PFSK-1 (cell line): ENCODE measurements around the gene ACTN1. TPM values are rescaled to one million over a fixed set of nuclear protein-coding genes. Genes with fewer than 3 reads are reported as not detected.

ENCODE experiments used
- FOXP2 ChIP-seq: optimal IDR thresholded peaks from 2 replicates; pipeline ENCODE3; 2011; ENCODE audit warnings: borderline replicate concordance, control low read depth, inconsistent platforms; ENCODE audit not compliant: insufficient read depth; ENCODE audit errors: extremely low read length, extremely low read depth
- POLR2AphosphoS5 ChIP-seq: IDR thresholded peaks from 2 replicates; pipeline ENCODE4 v1.6.1; 2012; ENCODE audit warnings: low read depth, mild to moderate bottlenecking, control low read depth, low read length, moderate library complexity
- SIN3A ChIP-seq: IDR thresholded peaks from 2 replicates; pipeline ENCODE4 v1.6.1; 2012; ENCODE audit warnings: mild to moderate bottlenecking, low read length, moderate library complexity, borderline replicate concordance; ENCODE audit not compliant: insufficient read depth
- TAF1 ChIP-seq: IDR thresholded peaks from 2 replicates; pipeline ENCODE4 v1.6.1; 2012; ENCODE audit warnings: low read length, control low read depth, borderline replicate concordance; ENCODE audit not compliant: insufficient read depth
- polyA plus RNA-seq: library from polyadenylated mRNA; unstranded; fragments of >200 nt; gene quantifications from one replicate; pipeline ENCODE4 v1.2.1, GENCODE V29; 2012; ENCODE audit warnings: low read depth, missing spikeins; ENCODE audit not compliant: insufficient read length
- TF ChIP-seq, protein P1 (sequence below), 2 experiments: IDR thresholded peaks; 2 replicates each; pipeline versions ENCODE4 v1.6.1 to v1.8.0; 2011 to 2012; ENCODE audit warnings: low read depth in 2 of 2, low read length in 2 of 2, control low read depth in 1 of 2, inconsistent platforms in 1 of 2, mild to moderate bottlenecking in 1 of 2, moderate library complexity in 1 of 2; ENCODE audit not compliant: insufficient read depth in 1 of 2

Gene ACTN1
- 189 TPM for polyA plus RNA-seq

GRCh38 chr14:68979021-68979721 lies at the start of gene ACTN1:
ACTN1 (minus strand) TSS chr14:68979302; CDS start chr14:68979056, 246 bp downstream.
- TF ChIP-seq FOXP2 = no peak
- TF ChIP-seq SIN3A = no peak
- TF ChIP-seq, protein P1, sequence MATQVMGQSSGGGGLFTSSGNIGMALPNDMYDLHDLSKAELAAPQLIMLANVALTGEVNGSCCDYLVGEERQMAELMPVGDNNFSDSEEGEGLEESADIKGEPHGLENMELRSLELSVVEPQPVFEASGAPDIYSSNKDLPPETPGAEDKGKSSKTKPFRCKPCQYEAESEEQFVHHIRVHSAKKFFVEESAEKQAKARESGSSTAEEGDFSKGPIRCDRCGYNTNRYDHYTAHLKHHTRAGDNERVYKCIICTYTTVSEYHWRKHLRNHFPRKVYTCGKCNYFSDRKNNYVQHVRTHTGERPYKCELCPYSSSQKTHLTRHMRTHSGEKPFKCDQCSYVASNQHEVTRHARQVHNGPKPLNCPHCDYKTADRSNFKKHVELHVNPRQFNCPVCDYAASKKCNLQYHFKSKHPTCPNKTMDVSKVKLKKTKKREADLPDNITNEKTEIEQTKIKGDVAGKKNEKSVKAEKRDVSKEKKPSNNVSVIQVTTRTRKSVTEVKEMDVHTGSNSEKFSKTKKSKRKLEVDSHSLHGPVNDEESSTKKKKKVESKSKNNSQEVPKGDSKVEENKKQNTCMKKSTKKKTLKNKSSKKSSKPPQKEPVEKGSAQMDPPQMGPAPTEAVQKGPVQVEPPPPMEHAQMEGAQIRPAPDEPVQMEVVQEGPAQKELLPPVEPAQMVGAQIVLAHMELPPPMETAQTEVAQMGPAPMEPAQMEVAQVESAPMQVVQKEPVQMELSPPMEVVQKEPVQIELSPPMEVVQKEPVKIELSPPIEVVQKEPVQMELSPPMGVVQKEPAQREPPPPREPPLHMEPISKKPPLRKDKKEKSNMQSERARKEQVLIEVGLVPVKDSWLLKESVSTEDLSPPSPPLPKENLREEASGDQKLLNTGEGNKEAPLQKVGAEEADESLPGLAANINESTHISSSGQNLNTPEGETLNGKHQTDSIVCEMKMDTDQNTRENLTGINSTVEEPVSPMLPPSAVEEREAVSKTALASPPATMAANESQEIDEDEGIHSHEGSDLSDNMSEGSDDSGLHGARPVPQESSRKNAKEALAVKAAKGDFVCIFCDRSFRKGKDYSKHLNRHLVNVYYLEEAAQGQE (IDR thresholded peaks at IDR 0.05; ENCODE audit: insufficient read depth in 1 of 2, low read depth in 2 of 2, low read length in 2 of 2) = no peak
- TF ChIP-seq TAF1 = 0 out of 2 replicates have a peak, but pooled peaks have one; percentile 50
- no peak for TF ChIP-seq POLR2AphosphoS5

- TF ChIP-seq, protein P1 (IDR thresholded peaks at IDR 0.05; ENCODE audit: insufficient read depth in 1 of 2, low read depth in 2 of 2, low read length in 2 of 2) = no peak
These were observed 48.3 kb upstream of the ACTN1 start for GRCh38 chr14:69027242-69027913.

DNA sequence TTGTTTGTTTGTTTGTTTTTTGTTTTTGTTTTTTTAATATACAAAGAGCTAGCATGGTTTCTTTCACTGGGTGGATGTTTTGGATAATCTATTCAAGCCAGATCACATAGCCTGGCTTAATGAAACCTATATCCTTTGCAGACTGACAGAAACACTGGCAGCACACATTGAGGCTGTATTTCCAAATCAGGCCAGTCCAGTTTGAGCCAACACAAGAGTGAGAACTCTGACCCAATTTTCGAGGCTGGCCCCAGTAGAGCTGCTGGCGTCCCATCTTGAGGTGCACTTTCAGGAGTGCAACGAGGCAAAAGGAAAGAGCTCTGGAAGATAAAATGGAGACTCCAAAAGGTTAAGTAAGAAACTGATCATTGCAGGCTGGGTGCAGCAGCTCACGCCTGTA lies 43.9 kb upstream of the ACTN1 start:
- TF ChIP-seq, protein P1 (IDR thresholded peaks at IDR 0.05; ENCODE audit: insufficient read depth in 1 of 2, low read depth in 2 of 2, low read length in 2 of 2) = no peak
- TF ChIP-seq SIN3A = no peak
- TF ChIP-seq TAF1 = no peak
- no peak for TF ChIP-seq POLR2AphosphoS5
- TF ChIP-seq FOXP2 = no peak

- TF ChIP-seq SIN3A (no peak), POLR2AphosphoS5 (no peak), FOXP2 (no peak), TAF1 (no peak)
- TF ChIP-seq, protein P1 (IDR thresholded peaks at IDR 0.05; ENCODE audit: insufficient read depth in 1 of 2, low read depth in 2 of 2, low read length in 2 of 2) = no peak
These were observed 38.6 kb upstream of the ACTN1 start for GRCh38 chr14:69017706-69018105.
